Testis (tissue), 2 donors: Measurements from ENCODE around the gene PLIN1.

Experiments
- CTCF ChIP-seq, 3 experiments: fragments of 450-650 bp in 2 of 3; fragments of 200-600 bp in 1 of 3; sonication (generic) in 1 of 3; IDR thresholded peaks; one replicate each; pipeline ENCODE4 v1.5.1; 2016 to 2019; ENCODE audit warnings: antibody characterized with exemption in 3 of 3, mild to moderate bottlenecking in 2 of 3, moderate library complexity in 1 of 3
- POLR2A ChIP-seq: fragments of 450-650 bp; IDR thresholded peaks from one replicate; pipeline ENCODE4 v1.6.1; 2017; ENCODE audit warnings: antibody characterized with exemption, mild to moderate bottlenecking, moderate library complexity

DNA sequence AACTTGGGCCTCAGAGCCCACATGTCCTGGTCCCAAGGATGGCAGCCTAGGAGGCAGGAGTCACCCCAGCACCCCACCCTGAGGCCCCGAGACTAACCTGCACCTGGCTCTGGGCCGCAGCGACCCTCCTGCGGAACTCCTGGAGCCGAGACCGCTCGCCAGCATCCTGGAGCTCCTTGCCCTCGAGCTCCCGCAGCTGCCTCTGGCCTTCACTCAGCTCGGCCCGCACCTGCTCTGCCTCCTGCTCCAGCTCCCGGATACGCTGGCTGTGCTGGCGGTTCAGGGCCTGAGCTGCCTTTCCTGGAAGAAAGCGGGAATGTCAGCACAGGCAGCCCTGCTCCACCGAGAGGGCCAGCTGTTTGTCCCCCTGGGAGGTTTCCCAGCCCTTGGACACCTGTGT lies 37.1 kb downstream of the PLIN1 start:
- TF ChIP-seq CTCF (IDR thresholded peaks at IDR 0.05) (no peak), POLR2A (no peak)
